ENCODE measurements around the gene SAPCD1.
"Not testable (repeated sequence)": the region's sequence is repeated elsewhere in the genome, so short reads cannot be mapped to it uniquely, and the experiment has no call there.

SAPCD1 gene

DNA sequence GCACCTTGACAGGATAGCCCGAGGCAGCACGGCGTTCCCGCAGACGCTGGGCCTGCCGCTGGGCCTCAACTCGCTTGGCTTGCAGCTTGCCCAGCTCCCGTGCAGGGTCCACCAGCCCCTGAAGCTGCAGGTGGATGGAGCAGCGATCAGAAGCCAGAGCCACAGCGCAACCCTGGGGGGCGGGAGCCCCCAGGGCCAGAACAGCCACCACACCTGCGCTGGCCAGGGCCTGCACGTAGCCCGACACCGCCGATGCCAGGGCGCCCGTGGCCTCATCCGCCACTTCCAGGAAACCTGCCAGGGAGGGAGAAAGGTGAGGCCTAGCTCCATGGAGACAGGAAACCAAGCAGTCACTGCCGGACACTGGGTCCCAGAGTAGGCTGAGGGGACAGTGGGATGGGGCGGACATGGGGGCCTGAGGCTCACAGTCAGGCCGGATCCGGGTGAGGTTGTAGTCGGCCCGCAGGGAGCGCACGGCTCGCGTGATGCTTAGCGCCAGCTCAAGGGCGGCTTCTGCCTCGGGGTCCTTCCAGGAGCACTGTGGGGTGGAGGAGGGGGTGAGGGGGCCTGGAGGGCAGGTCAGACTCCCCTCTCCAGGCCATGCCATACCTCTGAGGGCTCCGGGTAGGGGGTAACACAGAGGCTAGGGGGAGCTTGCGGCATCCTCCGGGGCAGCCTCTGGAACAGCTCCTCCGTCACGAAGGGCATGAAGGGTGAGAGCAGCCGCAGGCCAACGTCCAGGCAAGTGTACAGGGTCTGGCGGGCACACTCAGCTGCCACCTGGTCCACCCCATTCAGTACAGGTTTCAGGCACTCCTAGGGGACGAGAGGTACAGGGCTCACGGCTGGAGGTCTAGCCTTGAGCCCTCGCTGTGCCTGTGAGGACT lies 16.8 kb downstream of the SAPCD1 start:
- DNase-seq = no peak

DNA sequence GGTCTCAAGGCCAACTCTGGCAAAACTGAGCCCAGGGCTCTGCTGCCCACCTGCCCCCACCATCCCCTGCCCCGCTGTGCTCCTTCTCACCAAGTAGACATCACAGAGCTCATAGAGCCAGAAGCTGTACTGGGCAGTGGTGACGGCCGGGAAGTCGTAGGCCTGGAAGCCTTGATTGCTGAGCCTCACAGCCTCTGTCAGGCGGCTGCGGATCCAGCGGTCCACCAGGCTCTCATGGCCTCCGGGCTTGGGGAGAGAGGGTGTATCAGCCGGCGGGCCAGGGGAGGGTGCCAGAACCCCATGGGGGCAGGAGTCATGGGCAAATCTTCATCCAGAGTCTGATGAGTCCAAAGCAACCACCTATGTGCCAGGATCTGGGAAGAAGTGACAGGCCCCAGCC lies 17.5 kb downstream of the SAPCD1 start:
- DNase-seq = no peak

- DNase-seq = no peak
Observed at GRCh38 chr6:31780507-31781243, 18.2 kb downstream of the SAPCD1 start.

- DNase-seq = no peak
Observed at GRCh38 chr6:31781244-31782125, 19.0 kb downstream of the SAPCD1 start.

DNA sequence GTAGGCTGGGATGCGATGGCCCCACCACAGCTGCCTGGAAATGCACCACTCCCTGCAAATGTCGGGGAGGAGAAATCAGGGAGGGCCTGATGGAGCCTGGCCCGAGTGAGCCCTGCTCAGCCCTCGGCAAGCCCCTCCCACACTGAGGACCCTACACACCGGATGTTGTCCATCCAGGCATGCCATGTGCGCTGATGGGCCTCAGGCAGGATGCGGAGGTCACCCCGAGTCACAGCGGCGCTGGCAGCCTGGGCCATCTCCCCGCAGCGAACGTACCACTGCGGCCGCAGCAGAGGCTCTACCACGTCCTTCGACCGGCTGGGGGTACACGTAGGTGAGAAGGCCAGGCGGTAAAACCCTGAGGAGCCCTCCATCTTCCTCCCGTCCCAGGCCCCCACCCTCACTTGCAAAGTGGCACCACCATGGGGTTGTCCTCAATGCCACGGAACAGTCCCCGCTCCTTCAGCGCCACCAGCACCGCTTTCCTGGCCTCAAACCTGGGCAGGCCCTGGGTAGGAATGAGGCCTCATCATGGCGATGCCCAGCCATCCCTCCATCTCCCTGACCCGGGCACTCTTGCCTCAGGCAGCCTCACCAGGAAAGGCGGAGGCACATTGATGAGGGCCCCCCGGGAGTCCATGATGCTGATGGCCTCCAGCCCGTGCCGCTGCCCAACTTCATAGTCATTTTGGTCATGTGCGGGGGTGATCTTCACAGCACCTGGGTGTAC lies 19.8 kb downstream of the SAPCD1 start:
- no peak for DNase-seq

GRCh38 chr6:31784098-31784925 lies 21.9 kb downstream of the SAPCD1 start:
- DNase-seq = no peak

DNA sequence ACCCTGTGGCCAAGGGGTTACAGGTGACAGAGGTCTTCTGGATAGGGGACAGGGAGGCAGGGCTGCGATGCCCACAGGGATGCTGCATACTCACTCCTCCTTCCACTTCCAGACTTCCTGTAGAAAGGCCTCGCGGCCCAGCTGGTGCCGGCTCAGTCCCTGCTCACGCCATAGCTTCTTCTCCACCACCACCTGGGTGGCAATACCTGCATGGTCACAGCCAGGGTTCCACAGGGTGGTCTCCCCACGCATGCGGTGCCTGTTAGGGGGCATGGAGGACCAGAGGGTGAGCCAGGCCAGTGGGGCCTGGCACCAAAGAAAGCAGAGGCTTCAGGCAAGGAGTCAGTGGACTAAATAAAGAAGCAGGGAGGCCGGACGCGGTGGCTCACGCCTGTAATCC lies 23.0 kb downstream of the SAPCD1 start:
- no peak for DNase-seq

GRCh38 chr6:31791324-31792089 lies 29.1 kb downstream of the SAPCD1 start:
- DNase-seq = peak; percentile 49 to 50

GRCh38 chr6:31792090-31792374 lies 29.6 kb downstream of the SAPCD1 start:
- DNase-seq = no peak

- DNase-seq = no peak
Observed at GRCh38 chr6:31792761-31793171, 30.3 kb downstream of the SAPCD1 start.

- not testable (repeated sequence) for DNase-seq
Observed at GRCh38 chr6:31793927-31794245, 31.4 kb downstream of the SAPCD1 start.

GRCh38 chr6:31794294-31794865 lies 31.9 kb downstream of the SAPCD1 start:
- no peak for DNase-seq

DNA sequence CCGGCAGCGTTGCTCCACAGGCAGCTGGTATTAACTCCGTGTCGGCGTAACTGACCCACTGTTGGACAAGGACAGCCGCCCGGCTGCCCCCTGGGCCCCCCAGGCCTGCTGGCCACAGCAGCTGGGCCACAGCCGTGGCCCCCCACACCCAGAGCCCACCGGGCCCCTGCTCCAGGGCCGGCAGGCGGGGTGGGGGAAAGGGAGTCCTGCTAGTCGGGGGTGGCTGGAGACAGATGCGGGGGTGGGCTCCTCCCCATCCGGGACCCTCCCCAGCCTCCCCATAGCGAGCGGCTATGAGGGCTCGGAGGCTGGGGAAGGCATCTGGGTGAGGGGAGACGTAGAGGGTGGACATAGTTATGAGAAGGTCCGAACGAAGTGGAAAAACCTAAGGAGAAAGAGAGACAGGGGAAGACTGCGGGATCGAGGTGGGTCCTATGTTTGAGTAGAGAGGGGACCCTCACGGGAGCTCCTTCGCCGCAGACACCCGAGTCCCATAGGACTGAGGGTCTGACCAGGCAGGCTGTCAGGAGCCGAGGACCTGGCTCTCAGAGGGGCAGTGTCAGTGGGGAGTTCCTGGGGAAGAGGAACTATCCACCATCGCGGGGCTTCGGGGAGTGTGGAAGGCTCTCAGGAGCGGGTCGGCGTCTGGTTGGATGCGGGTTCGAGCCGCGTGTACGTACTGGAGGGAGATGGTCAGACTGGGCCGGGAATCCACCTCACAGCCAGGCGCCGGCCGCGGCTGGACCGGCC lies 32.6 kb downstream of the SAPCD1 start:
- peak in 1 of 2 experiments; percentile 64 for DNase-seq

GRCh38 chr6:31795616-31796298 lies 33.3 kb downstream of the SAPCD1 start, which contains the start of gene VARS1:
Gene VARS1 (minus strand): TSS chr6:31795752. CDS start chr6:31795217, 535 bp downstream.
- peak; percentile 63 to 91 for DNase-seq

DNA sequence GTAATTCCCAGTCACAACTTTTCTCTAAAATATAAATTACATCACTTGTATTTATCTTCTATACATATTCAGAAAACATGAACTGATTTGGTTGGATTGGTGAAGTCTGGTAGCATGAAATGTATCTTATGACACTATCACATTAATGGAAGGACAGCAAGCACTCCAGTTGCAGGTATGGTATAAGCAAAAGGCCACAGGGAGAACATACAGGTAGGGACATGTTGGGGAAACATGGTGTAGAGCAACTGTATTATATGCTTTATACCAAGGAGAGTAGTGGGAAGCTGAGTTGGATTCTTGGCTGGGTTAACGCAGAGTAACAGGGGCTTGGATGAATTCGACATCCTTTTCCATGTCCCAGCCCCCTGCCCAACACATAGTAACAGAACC lies 34.5 kb downstream of the SAPCD1 start:
- DNase-seq = no peak

- no peak for DNase-seq
Observed at GRCh38 chr6:31797588-31797987, 35.1 kb downstream of the SAPCD1 start.

GRCh38 chr6:31799781-31800180 lies 37.3 kb downstream of the SAPCD1 start:
- no peak for DNase-seq

DNA sequence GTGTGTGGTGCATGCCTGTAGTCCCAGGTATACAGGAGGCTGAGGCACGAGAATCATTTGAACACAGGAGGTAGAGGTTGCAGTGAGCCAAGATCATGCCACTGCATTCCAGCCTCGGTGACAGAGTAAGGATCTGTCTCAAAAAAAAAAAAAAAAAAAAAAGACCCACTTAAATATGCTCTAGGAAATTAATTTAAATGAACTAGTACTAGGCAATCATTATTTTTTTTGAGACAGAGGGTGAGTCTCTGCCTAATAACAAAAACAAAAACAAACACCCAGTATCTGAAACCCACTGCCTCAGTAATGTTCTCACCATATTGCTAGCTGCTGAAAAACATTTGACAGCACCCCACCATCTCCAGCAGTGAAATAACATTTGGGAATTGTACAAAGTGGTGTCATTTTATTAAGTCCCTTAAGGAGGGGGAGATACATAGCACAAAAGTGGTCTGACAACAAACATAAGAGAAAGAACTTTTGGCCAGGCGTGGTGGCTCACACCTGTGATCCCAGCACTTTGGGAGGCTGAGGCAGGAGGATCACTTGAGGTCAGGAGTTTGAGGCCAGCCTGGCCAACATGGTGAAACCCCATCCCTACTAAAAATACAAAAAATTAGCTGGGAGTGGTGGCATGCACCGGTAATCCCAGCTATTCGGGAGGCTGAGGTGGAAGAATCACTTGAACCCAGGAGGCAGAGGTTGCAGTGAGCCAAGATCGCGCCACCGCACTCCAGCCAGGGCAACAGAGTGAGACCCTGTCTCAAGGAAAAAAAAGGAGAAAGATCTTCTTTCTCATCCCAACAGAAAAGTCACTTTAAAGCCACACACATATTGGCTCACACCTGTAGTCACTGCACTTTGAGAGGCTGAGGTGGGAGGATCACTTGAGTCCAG lies 38.8 kb downstream of the SAPCD1 start:
- not testable (repeated sequence) for DNase-seq

Measured in NCI-H446 (cell line).